Ectodermal cell (in vitro differentiated cells): Measurements from ENCODE around the gene WASF2.
"Not testable (repeated sequence)": the region's sequence is repeated elsewhere in the genome, so short reads cannot be mapped to it uniquely, and the experiment has no call there.

Experiments
- H3K27ac ChIP-seq: 2 replicates; pipeline ENCODE4 v1.7.0; 2013; ENCODE audit warnings: mild to moderate bottlenecking, low read depth, low read length; ENCODE audit not compliant: insufficient read depth, poor library complexity, severe bottlenecking
- H3K27me3 ChIP-seq: 2 replicates; pipeline ENCODE4 v1.7.0; 2013; ENCODE audit warnings: mild to moderate bottlenecking, low read length; ENCODE audit not compliant: insufficient read depth, control insufficient read depth, poor library complexity, severe bottlenecking
- H3K36me3 ChIP-seq: one replicate; pipeline ENCODE4 v1.7.0; 2013; ENCODE audit warnings: low read length; ENCODE audit not compliant: control insufficient read depth, insufficient read depth
- H3K4me1 ChIP-seq: one replicate; pipeline ENCODE4 v1.7.0; 2013; ENCODE audit warnings: low read length; ENCODE audit not compliant: control insufficient read depth, insufficient read depth
- H3K4me3 ChIP-seq: 2 replicates; pipeline ENCODE4 v1.7.0; 2013; ENCODE audit warnings: low read depth, low read length, control low read depth; ENCODE audit not compliant: insufficient read depth
- H3K9me3 ChIP-seq: 2 replicates; pipeline ENCODE4 v1.7.0; 2013; ENCODE audit warnings: mild to moderate bottlenecking, low read length, moderate library complexity; ENCODE audit not compliant: control insufficient read depth
- WGBS, 2 experiments: methylation state at CpG; one replicate each; pipeline ENCODE4 v1.1.7; 2013; ENCODE audit warnings: missing lambda C conversion rate in 2 of 2; 5-methylcytosine and 5-hydroxymethylcytosine counted together

The WASF2 gene

DNA sequence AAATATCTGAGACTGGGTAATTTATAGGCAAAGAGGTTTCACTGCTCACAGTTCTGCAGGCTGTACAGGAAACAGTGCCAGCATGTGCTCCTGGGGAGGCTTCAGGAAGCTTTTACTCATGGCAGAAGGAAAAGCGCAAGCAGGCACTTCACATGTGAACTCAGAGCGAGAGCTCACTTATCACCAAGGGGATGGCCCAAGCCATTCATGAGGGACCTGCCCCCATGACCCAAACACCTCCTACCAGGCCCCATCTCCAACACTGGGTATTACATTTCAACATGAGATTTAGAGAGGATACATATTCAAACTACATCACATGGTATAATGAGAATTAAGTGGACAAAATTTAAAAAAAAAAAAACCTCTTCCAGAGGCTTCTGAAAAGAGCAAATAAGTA, 13.7 kb downstream of the WASF2 start:
- H3K36me3 ChIP-seq = no peaks in the 10 kb centered on the region
- no peaks in the 10 kb centered on the region for H3K27me3 ChIP-seq
- WGBS, 2 experiments = 77 to 86% methylated on average over 2 of the region's 2 CpGs
- H3K4me1 ChIP-seq = no peaks in the 10 kb centered on the region
- no peaks in the 10 kb centered on the region for H3K9me3 ChIP-seq
- H3K27ac ChIP-seq = no peak overlapping the region
- H3K4me3 ChIP-seq = no peak overlapping the region

DNA sequence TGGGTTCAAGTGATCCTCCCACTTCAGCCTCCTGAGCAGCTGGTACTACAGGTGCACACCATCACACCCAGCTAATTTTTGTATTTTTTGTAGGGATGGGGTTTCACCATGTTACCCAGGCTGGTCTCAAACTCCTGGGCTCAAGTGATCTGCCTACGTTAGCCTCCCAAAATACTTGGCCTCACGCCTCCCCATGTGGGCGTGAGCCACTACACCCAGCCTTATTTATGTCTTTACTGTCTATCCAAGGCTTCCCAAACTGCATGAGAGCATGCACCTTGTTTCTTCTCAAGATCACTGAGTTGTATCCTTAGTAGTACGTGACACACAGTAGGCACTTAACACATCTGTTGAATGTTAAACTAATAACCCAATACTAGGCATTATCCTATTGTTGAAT, 14.2 kb downstream of the WASF2 start:
- no peaks in the 10 kb centered on the region for H3K36me3 ChIP-seq
- no peak overlapping the region for H3K4me3 ChIP-seq
- no peaks in the 10 kb centered on the region for H3K4me1 ChIP-seq
- no peaks in the 10 kb centered on the region for H3K9me3 ChIP-seq
- H3K27ac ChIP-seq = no peak overlapping the region
- no peaks in the 10 kb centered on the region for H3K27me3 ChIP-seq
- WGBS, 2 experiments = 94 to 96% methylated on average over 3 to 4 of the region's 4 CpGs

GRCh38 chr1:27473755-27474154, 16.2 kb downstream of the WASF2 start:
- no peak overlapping the region for H3K4me3 ChIP-seq
- H3K27me3 ChIP-seq = no peaks in the 10 kb centered on the region
- no peaks in the 10 kb centered on the region for H3K9me3 ChIP-seq
- 87 to 89% methylated on average over 6 to 7 of the region's 7 CpGs for WGBS, 2 experiments
- no peaks in the 10 kb centered on the region for H3K36me3 ChIP-seq
- no peak overlapping the region for H3K27ac ChIP-seq
- no peaks in the 10 kb centered on the region for H3K4me1 ChIP-seq

DNA sequence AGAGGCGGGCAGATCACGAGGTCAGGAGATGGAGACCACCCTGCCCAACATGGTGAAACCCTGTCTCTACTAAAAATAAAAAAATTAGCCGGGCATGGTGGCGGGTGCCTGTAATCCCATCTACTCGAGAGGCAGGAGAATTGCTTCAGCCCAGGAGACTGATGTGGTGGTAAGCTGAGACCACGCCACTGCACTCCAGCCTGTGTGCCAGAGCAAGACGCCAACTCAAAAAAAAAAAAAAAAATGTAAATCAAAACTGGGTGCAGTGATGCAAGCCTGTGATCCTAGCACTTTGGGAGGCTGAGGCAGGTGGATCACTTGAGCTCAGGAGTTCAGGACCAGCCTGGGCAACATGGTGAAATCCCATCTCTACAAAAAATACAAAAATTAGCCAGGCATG, 17.9 kb downstream of the WASF2 start:
- WGBS, 2 experiments = 95 to 96% methylated on average over 7 of the region's 7 CpGs
- not testable (repeated sequence) for H3K4me1 ChIP-seq, H3K27me3 ChIP-seq, H3K4me3 ChIP-seq, H3K9me3 ChIP-seq, H3K27ac ChIP-seq, H3K36me3 ChIP-seq

- H3K27ac ChIP-seq = no peak overlapping the region
- H3K27me3 ChIP-seq = no peaks in the 10 kb centered on the region
Measured at GRCh38 chr1:27471477-27471876, 18.5 kb downstream of the WASF2 start.

GRCh38 chr1:27469334-27469733, 20.6 kb downstream of the WASF2 start:
- no peaks in the 10 kb centered on the region for H3K4me1 ChIP-seq
- WGBS, 2 experiments = 79 to 88% methylated on average over 5 to 6 of the region's 6 CpGs
- no peaks in the 10 kb centered on the region for H3K9me3 ChIP-seq

More at GRCh38 chr1:27471477-27471876, 18.5 kb downstream of the WASF2 start:
- H3K4me1 ChIP-seq = no peaks in the 10 kb centered on the region
- no peaks in the 10 kb centered on the region for H3K9me3 ChIP-seq
- 86 to 87% methylated on average over 3 of the region's 3 CpGs for whole genome bisulfite sequencing, 2 experiments
- H3K36me3 ChIP-seq = peaks cover 4% of the 10 kb centered on the region
- H3K4me3 ChIP-seq = no peak overlapping the region

GRCh38 chr1:27468378-27468777, 21.6 kb downstream of the WASF2 start:
- WGBS, 2 experiments = 91 to 94% methylated on average over 15 of the region's 15 CpGs
- not testable (repeated sequence) for H3K27me3 ChIP-seq, H3K4me3 ChIP-seq, H3K36me3 ChIP-seq, H3K9me3 ChIP-seq, H3K27ac ChIP-seq, H3K4me1 ChIP-seq

More at GRCh38 chr1:27469334-27469733, 20.6 kb downstream of the WASF2 start:
- Histone ChIP-seq H3K36me3 (peaks cover 4% of the 10 kb centered on the region), H3K27ac (no peak overlapping the region), H3K4me3 (no peak overlapping the region), H3K27me3 (no peaks in the 10 kb centered on the region)

GRCh38 chr1:27464926-27465647, 24.9 kb downstream of the WASF2 start:
- Histone ChIP-seq H3K27me3 (no peaks in the 10 kb centered on the region), H3K36me3 (peaks cover 4% of the 10 kb centered on the region), H3K4me1 (no peaks in the 10 kb centered on the region), H3K4me3 (no peak overlapping the region), H3K9me3 (no peaks in the 10 kb centered on the region), H3K27ac (no peak overlapping the region)
- 97 to 98% methylated on average over 4 of the region's 4 CpGs for WGBS, 2 experiments

DNA sequence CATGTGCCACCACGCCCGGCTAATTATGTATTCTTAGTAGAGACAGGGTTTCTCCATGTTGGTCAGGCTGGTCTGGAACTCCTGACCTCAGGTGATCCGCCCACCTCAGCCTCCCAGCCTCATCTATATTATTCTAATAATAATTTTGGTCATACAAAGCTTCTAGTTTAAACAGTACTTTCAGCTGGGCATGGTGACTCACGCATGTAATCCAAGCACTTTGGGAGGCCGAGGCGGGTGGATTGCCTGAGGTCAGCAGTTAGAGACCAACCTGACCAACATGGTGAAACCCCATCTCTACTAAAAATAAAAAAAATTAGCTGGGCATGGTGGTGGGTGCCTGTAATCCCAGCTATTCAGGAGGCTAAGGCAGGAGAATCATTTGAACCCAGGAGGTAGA, 26.1 kb downstream of the WASF2 start:
- H3K36me3 ChIP-seq, H3K4me3 ChIP-seq, H3K4me1 ChIP-seq, H3K27ac ChIP-seq, H3K27me3 ChIP-seq, H3K9me3 ChIP-seq: not testable (repeated sequence)
- 87 to 91% methylated on average over 6 of the region's 6 CpGs for WGBS, 2 experiments

DNA sequence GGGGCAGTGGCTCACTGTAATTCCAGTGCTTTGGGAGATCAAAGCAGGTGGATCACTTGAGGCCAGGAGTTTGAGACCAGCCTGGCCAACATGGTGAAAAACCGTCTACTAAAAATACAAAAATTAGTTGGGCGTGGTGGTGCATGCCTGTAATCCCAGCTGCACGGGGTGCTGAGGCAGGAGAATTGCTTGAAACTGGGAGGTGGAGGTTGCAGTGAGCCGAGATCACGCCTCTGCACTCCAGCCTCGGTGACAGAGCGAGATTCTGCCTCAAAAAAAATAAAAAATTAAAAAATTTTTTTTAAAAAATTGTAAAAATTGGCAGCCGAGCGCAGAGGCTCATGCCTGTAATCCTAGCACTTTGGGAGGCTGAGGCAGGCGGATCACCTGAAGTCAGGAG, 31.4 kb downstream of the WASF2 start:
- 90 to 93% methylated on average over 10 of the region's 10 CpGs for WGBS, 2 experiments
- H3K4me1 ChIP-seq = not testable (repeated sequence)

More for the DNA sequence above, 31.4 kb downstream of the WASF2 start:
- not testable (repeated sequence) for H3K9me3 ChIP-seq, H3K27me3 ChIP-seq, H3K4me3 ChIP-seq, H3K27ac ChIP-seq, H3K36me3 ChIP-seq
